SK-N-SH (cell line): Measurements from ENCODE around the gene LRMDA. TPM values are rescaled to one million over a fixed set of nuclear protein-coding genes. Genes with fewer than 3 reads are reported as not detected.

Experiments used
- CTCF ChIA-PET: fragments of 300-600, 350-600 bp; formaldehyde crosslinking; extraction: SDS; loops from one replicate; lab custom pipeline; 2021; lab: Yijun Ruan, JAX
- POLR2A ChIA-PET: fragments of 350-600 bp; sonication (Branson Sonifier 250); formaldehyde crosslinking; extraction: SDS; loops from one replicate; lab custom pipeline; 2020; ENCODE audit warnings: antibody characterized with exemption, inconsistent platforms; lab: Yijun Ruan, JAX
- DNase-seq: peaks from one replicate; pipeline ENCODE4 v3.0.0; 2012
- H2AFZ ChIP-seq: fragments of 200-600 bp; sonication (generic); 2 replicates; pipeline ENCODE4 v1.8.1; 2016; ENCODE audit warnings: antibody characterized with exemption, mild to moderate bottlenecking, low read depth
- H3F3A ChIP-seq: fragments of 200-600 bp; sonication (generic); replicated peaks from 2 replicates; pipeline ENCODE3; 2016; ENCODE audit warnings: antibody characterized with exemption, mild to moderate bottlenecking; ENCODE audit not compliant: insufficient read depth
- H3K27ac ChIP-seq, 2 experiments: fragments of 200-500 bp in 1 of 2; fragments of 200-600 bp in 1 of 2; sonication (Bioruptor generic) in 1 of 2; sonication (generic), shearing (Covaris generic) in 1 of 2; 2 replicates each; pipeline versions ENCODE4 v1.5.1 to v1.6.1; 2014 to 2016; ENCODE audit warnings: low read depth in 2 of 2, inconsistent platforms in 1 of 2, low read length in 1 of 2, mild to moderate bottlenecking in 1 of 2, mixed read lengths in 1 of 2
- H3K27me3 ChIP-seq: fragments of 200-600 bp; sonication (generic), shearing (Covaris generic); 2 replicates; pipeline ENCODE4 v1.6.1; 2016; ENCODE audit warnings: mixed run types; ENCODE audit not compliant: insufficient read depth
- H3K36me3 ChIP-seq, 2 experiments: fragments of 200-500 bp in 1 of 2; fragments of 200-600 bp in 1 of 2; sonication (Bioruptor generic) in 1 of 2; sonication (generic) in 1 of 2; replicated peaks in 1 of 2; 2 replicates each; pipeline versions ENCODE3 to v1.5.1; 2014 to 2016; ENCODE audit warnings: low read length in 1 of 2, mild to moderate bottlenecking in 1 of 2; ENCODE audit not compliant: insufficient read depth in 2 of 2, control insufficient read depth in 1 of 2
- H3K4me1 ChIP-seq, 2 experiments: fragments of 200-500 bp in 1 of 2; fragments of 200-600 bp in 1 of 2; sonication (Bioruptor generic) in 1 of 2; sonication (generic), shearing (Covaris generic) in 1 of 2; 2 replicates each; pipeline versions ENCODE4 v1.5.1 to v1.6.1; 2014 to 2016; ENCODE audit warnings: low read depth in 1 of 2, low read length in 1 of 2, mixed run types in 1 of 2; ENCODE audit not compliant: insufficient read depth in 2 of 2, control insufficient read depth in 1 of 2
- H3K4me2 ChIP-seq: fragments of 200-600 bp; sonication (generic), shearing (Covaris generic); 2 replicates; pipeline ENCODE4 v1.6.1; 2017; ENCODE audit warnings: mixed run types
- H3K4me3 ChIP-seq, 2 experiments: fragments of 200-500 bp in 1 of 2; fragments of 200-600 bp in 1 of 2; sonication (Bioruptor generic) in 1 of 2; sonication (generic), shearing (Covaris generic) in 1 of 2; 2 replicates each; pipeline versions ENCODE4 v1.5.1 to v1.8.1; 2014 to 2016; ENCODE audit warnings: low read depth in 2 of 2, inconsistent platforms in 1 of 2, low read length in 1 of 2, mild to moderate bottlenecking in 1 of 2, mixed read lengths in 1 of 2, moderate library complexity in 1 of 2
- H3K79me2 ChIP-seq: fragments of 200-600 bp; sonication (generic); 2 replicates; pipeline ENCODE4 v1.8.1; 2017; ENCODE audit warnings: mild to moderate bottlenecking; ENCODE audit not compliant: insufficient read depth
- H3K9ac ChIP-seq: fragments of 200-600 bp; sonication (generic); 2 replicates; pipeline ENCODE4 v1.6.1; 2017; ENCODE audit warnings: mixed run types
- H3K9me2 ChIP-seq: fragments of 200-600 bp; sonication (generic); 2 replicates; pipeline ENCODE4 v1.6.1; 2017; ENCODE audit warnings: mixed run types
- H3K9me3 ChIP-seq: fragments of 200-600 bp; sonication (generic); 2 replicates; pipeline ENCODE4 v1.6.1; 2017; ENCODE audit warnings: mixed run types, mild to moderate bottlenecking, moderate library complexity
- H4K20me1 ChIP-seq: fragments of 200-600 bp; sonication (generic); 2 replicates; pipeline ENCODE4 v1.6.1; 2017; ENCODE audit warnings: mild to moderate bottlenecking, mixed run types; ENCODE audit not compliant: insufficient read depth
- CHD2 ChIP-seq: fragments of 150-350 bp; IDR thresholded peaks from 2 replicates; pipeline ENCODE4 v1.6.1; 2018; ENCODE audit warnings: low read length; ENCODE audit not compliant: partially characterized antibody
- ELF1 ChIP-seq: IDR thresholded peaks from 2 replicates; pipeline ENCODE4 v1.4.0; 2012
- FOSL2 ChIP-seq: IDR thresholded peaks from 2 replicates; pipeline ENCODE4 v1.4.0; 2012; ENCODE audit warnings: low read depth, mild to moderate bottlenecking, moderate library complexity, borderline replicate concordance
- FOXJ3 ChIP-seq: sonication (generic); formaldehyde crosslinking; IDR thresholded peaks from 2 replicates; pipeline ENCODE4 v1.5.1; 2020; ENCODE audit warnings: mild to moderate bottlenecking, missing genetic modification reagents
- FOXM1 ChIP-seq: IDR thresholded peaks from 2 replicates; pipeline ENCODE4 v1.4.0; 2012; ENCODE audit warnings: low read depth, mild to moderate bottlenecking
- GATA2 ChIP-seq: sonication (generic); formaldehyde crosslinking; IDR thresholded peaks from 2 replicates; pipeline ENCODE4 v1.5.0; 2020; ENCODE audit warnings: mild to moderate bottlenecking, missing genetic modification reagents
- JUND ChIP-seq: IDR thresholded peaks from 2 replicates; pipeline ENCODE4 v1.4.0; 2012
- MXI1 ChIP-seq: IDR thresholded peaks from 2 replicates; pipeline ENCODE4 v1.6.1; 2012; ENCODE audit warnings: mild to moderate bottlenecking, low read depth, low read length, improper control_type of control experiment
- NFIC ChIP-seq: IDR thresholded peaks from 2 replicates; pipeline ENCODE4 v1.4.0; 2012; ENCODE audit warnings: borderline replicate concordance
- POLR2AphosphoS5 ChIP-seq: IDR thresholded peaks from 2 replicates; pipeline ENCODE4 v1.6.1; 2012; ENCODE audit warnings: low read depth, low read length
- RAD21 ChIP-seq: IDR thresholded peaks from 2 replicates; pipeline ENCODE4 v1.6.1; 2012; ENCODE audit warnings: mild to moderate bottlenecking, low read length
- RCOR1 ChIP-seq: fragments of 150-350 bp; IDR thresholded peaks from 2 replicates; pipeline ENCODE4 v1.6.1; 2017; ENCODE audit warnings: antibody characterized with exemption, low read length
- RFX5 ChIP-seq: IDR thresholded peaks from 2 replicates; pipeline ENCODE4 v1.6.1; 2012; ENCODE audit warnings: mild to moderate bottlenecking, improper control_type of control experiment, low read length
- SMC3 ChIP-seq: IDR thresholded peaks from 2 replicates; pipeline ENCODE4 v1.6.1; 2012; ENCODE audit warnings: low read depth, low read length, improper control_type of control experiment
- TAF1 ChIP-seq: IDR thresholded peaks from 2 replicates; pipeline ENCODE4 v1.6.1; 2012; ENCODE audit warnings: low read depth, mild to moderate bottlenecking, low read length, moderate library complexity, borderline replicate concordance
- TCF12 ChIP-seq: IDR thresholded peaks from 2 replicates; pipeline ENCODE4 v1.4.0; 2012
- ZBTB33 ChIP-seq: IDR thresholded peaks from 2 replicates; pipeline ENCODE4 v1.4.0; 2012; ENCODE audit warnings: low read depth, borderline replicate concordance
- WGBS: methylation state at CpG from one replicate; pipeline ENCODE4 v1.1.6; 2017; ENCODE audit warnings: low lambda C conversion rate; 5-methylcytosine and 5-hydroxymethylcytosine counted together
- polyA plus RNA-seq, 3 experiments: library from polyadenylated mRNA; depleted of rRNA; stranded (reverse); fragments of >200 nt; gene quantifications; 2 replicates each; pipeline ENCODE4 v1.2.3, GENCODE V29; 2012
- TF ChIP-seq, protein P1 (sequence below): fragments of 150-350 bp; IDR thresholded peaks from 2 replicates; pipeline ENCODE4 v1.6.1; 2017; ENCODE audit warnings: antibody characterized with exemption, low read length, low read depth, borderline replicate concordance
- TF ChIP-seq, protein P2 (sequence below): IDR thresholded peaks from 2 replicates; pipeline ENCODE4 v1.4.0; 2012; ENCODE audit warnings: low read depth, borderline replicate concordance
- TF ChIP-seq, protein P3 (sequence below): IDR thresholded peaks from 2 replicates; pipeline ENCODE4; 2012

The LRMDA gene
- polyA plus RNA-seq, 1 of the 3 experiments (the other 2 are of a cell fraction), result 0.95 TPM

- CTCF ChIA-PET, result no interaction called here
- H3K4me1 ChIP-seq, result peaks cover 0 to 19% of the 10 kb centered on the region in 2 experiments; a peak in 2 of 4 replicates
- H3K36me3 ChIP-seq, result no peaks in the 10 kb centered on the region
- no peak for DNase-seq
- no peaks in the 10 kb centered on the region for H3K9me2 ChIP-seq
- H3K79me2 ChIP-seq, result no peaks in the 10 kb centered on the region
- H4K20me1 ChIP-seq, result no peaks in the 10 kb centered on the region
- no peak overlapping the region for H3K4me2 ChIP-seq
- H3K27ac ChIP-seq, result no peak overlapping the region
- no peak overlapping the region for H3K9ac ChIP-seq
- POLR2A ChIA-PET, result no interaction called here
- no peaks in the 10 kb centered on the region for H3K27me3 ChIP-seq
- TF ChIP-seq CHD2 (no peak), TCF12 (no peak), MXI1 (no peak), FOXM1 (no peak), RCOR1 (no peak)
- TF ChIP-seq, protein P1, sequence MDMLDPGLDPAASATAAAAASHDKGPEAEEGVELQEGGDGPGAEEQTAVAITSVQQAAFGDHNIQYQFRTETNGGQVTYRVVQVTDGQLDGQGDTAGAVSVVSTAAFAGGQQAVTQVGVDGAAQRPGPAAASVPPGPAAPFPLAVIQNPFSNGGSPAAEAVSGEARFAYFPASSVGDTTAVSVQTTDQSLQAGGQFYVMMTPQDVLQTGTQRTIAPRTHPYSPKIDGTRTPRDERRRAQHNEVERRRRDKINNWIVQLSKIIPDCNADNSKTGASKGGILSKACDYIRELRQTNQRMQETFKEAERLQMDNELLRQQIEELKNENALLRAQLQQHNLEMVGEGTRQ, result no peak
- no peak overlapping the region for H3K4me3 ChIP-seq
- H3F3A ChIP-seq, result peaks cover 16% of the 10 kb centered on the region
- H2AFZ ChIP-seq, result no peak overlapping the region
- H3K9me3 ChIP-seq, result no peaks in the 10 kb centered on the region
- WGBS, result 95% methylated on average over 4 of the region's 4 CpGs
Observed at GRCh38 chr10:76333796-76334195, 902.4 kb downstream of the LRMDA start.

- POLR2A ChIA-PET, result no interaction called here
- Histone ChIP-seq H3K27ac (no peak overlapping the region), H4K20me1 (no peaks in the 10 kb centered on the region)
- TF ChIP-seq, protein P2, sequence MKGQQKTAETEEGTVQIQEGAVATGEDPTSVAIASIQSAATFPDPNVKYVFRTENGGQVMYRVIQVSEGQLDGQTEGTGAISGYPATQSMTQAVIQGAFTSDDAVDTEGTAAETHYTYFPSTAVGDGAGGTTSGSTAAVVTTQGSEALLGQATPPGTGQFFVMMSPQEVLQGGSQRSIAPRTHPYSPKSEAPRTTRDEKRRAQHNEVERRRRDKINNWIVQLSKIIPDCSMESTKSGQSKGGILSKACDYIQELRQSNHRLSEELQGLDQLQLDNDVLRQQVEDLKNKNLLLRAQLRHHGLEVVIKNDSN, result no peak
- TF ChIP-seq TCF12 (no peak), TAF1 (no peak), GATA2 (no peak), FOXJ3 (CRISPR knock-in tag) (no peak), ELF1 (no peak), NFIC (no peak), RAD21 (no peak), POLR2AphosphoS5 (no peak), SMC3 (no peak), RFX5 (no peak), ZBTB33 (no peak), FOSL2 (no peak), JUND (no peak)
- TF ChIP-seq, protein P3, sequence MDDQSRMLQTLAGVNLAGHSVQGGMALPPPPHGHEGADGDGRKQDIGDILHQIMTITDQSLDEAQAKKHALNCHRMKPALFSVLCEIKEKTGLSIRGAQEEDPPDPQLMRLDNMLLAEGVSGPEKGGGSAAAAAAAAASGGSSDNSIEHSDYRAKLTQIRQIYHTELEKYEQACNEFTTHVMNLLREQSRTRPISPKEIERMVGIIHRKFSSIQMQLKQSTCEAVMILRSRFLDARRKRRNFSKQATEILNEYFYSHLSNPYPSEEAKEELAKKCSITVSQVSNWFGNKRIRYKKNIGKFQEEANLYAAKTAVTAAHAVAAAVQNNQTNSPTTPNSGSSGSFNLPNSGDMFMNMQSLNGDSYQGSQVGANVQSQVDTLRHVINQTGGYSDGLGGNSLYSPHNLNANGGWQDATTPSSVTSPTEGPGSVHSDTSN, result no peak
- TF ChIP-seq, all 33 proteins: peak for 0
- peaks cover 13% of the 10 kb centered on the region for H3F3A ChIP-seq
- no peak overlapping the region for H2AFZ ChIP-seq
- peaks cover 0 to 16% of the 10 kb centered on the region in 2 experiments; a peak in 2 of 4 replicates for H3K4me1 ChIP-seq
- CTCF ChIA-PET, result no interaction called here
- H3K79me2 ChIP-seq, result no peaks in the 10 kb centered on the region
- H3K4me2 ChIP-seq, result no peak overlapping the region
- H3K4me3 ChIP-seq, result no peak overlapping the region
- DNase-seq, result no peak
- H3K9me3 ChIP-seq, result no peaks in the 10 kb centered on the region
- no peaks in the 10 kb centered on the region for H3K9me2 ChIP-seq
- no peak overlapping the region for H3K9ac ChIP-seq
- 92% methylated on average over 5 of the region's 5 CpGs for WGBS
- H3K36me3 ChIP-seq, result no peaks in the 10 kb centered on the region
- no peaks in the 10 kb centered on the region for H3K27me3 ChIP-seq
Observed at GRCh38 chr10:76334255-76334654, 902.8 kb downstream of the LRMDA start.
